ENCODE measurements around the gene TEX2. TPM values are rescaled to one million over a fixed set of nuclear protein-coding genes. Genes with fewer than 3 reads are reported as not detected.

The TEX2 gene
- total and polyA plus RNA-seq, 9 of the 15 experiments (the other 6 are each of a cell fraction or from before 2014, with no cell fraction given): 4.1 to 27.6 (median 19.3) TPM

GRCh38 chr17:64117981-64118979, 144.8 kb downstream of the TEX2 start:
- no peak overlapping the region for H3K4me3 ChIP-seq
- no peak for TF ChIP-seq TAF7 (tag; IDR thresholded peaks at IDR 0.05)
- 0 out of 2 replicates have a peak, but pooled peaks have one; percentile 55 for TF ChIP-seq DMBX1 (CRISPR knock-in tag; IDR thresholded peaks at IDR 0.05; ENCODE audit: borderline replicate concordance)
- 0 out of 2 replicates have a peak, but pooled peaks have one; percentile 7 for TF ChIP-seq PKNOX1 (IDR thresholded peaks at IDR 0.05)
- no peak for TF ChIP-seq GATAD2B (IDR thresholded peaks at IDR 0.05; ENCODE audit: borderline replicate concordance)
- no peak for TF ChIP-seq THRA (IDR thresholded peaks at IDR 0.05)
- TF ChIP-seq FOXM1 (IDR thresholded peaks at IDR 0.05; ENCODE audit: low read depth): no peak
- no peak for TF ChIP-seq FOXM1 (CRISPR knock-in tag; IDR thresholded peaks at IDR 0.05; ENCODE audit: low read depth)
- no peak for TF ChIP-seq ATF3 (IDR thresholded peaks at IDR 0.05)
- TF ChIP-seq ATF3 (CRISPR knock-in tag; conservative IDR thresholded peaks at IDR 0.05): no peak
- peak; percentile 49 to 85; a peak in 1 of 4 replicates for TF ChIP-seq UBTF (IDR thresholded peaks at IDR 0.05; ENCODE audit: borderline replicate concordance in 1 of 2, low read depth in 2 of 2, low read length in 2 of 2)
- TF ChIP-seq JUNB (CRISPR knock-in tag; conservative IDR thresholded peaks at IDR 0.05): no peak

More at GRCh38 chr17:64117981-64118979, 144.8 kb downstream of the TEX2 start:
- Histone ChIP-seq H3K79me2 (ENCODE audit: control insufficient read depth, insufficient read depth, low read length) (no peaks in the 10 kb centered on the region; the same call in 2 of the 3 replicates), H3K27ac (ENCODE audit: extremely low read depth, low read depth, low read length) (no peak overlapping the region), H3K4me1 (replicated peaks in 1 of 2; ENCODE audit: control insufficient read depth in 2 of 2, insufficient read depth in 2 of 2, low read length in 2 of 2) (peaks cover 6 to 8% of the 10 kb centered on the region in 2 experiments), H3K9ac (ENCODE audit: insufficient read depth in 1 of 2, low read depth in 2 of 2, low read length in 2 of 2) (peak overlapping the region in 1 of 2 experiments; percentile 0; a peak in 1 of 4 replicates), H3K36me3 (ENCODE audit: control insufficient read depth, insufficient read depth, low read length) (peaks cover 2% of the 10 kb centered on the region; the same call in 1 of the 3 replicates), H4K20me1 (replicated peaks; ENCODE audit: control insufficient read depth, insufficient read depth, low read length) (no peaks in the 10 kb centered on the region), H3K4me2 (ENCODE audit: insufficient read depth, low read length) (peak overlapping the region; percentile 27), H3K9me3 (replicated peaks; ENCODE audit: control insufficient read depth, insufficient read depth, low read depth, low read length) (no peaks in the 10 kb centered on the region), H3K27me3 (ENCODE audit: control insufficient read depth in 2 of 2, insufficient read depth in 2 of 2, low read length in 2 of 2) (no peaks in the 10 kb centered on the region), H3K9me1 (ENCODE audit: control insufficient read depth, insufficient read depth, low read length) (no peaks in the 10 kb centered on the region), H2AFZ (ENCODE audit: low read depth, low read length) (no peak overlapping the region)
- in situ Hi-C loops (cut with MboI) (no loop called here), intact Hi-C loops (cut with micrococcal nuclease) (no loop called here)
- FAIRE-seq (peak; percentile 82), DNase-seq (ENCODE audit: extremely low read depth in 1 of 4, low spot score in 3 of 4) (peak; percentile 48 to 67 (median 58)), ATAC-seq (peak; percentile 85)
- POLR2A ChIA-PET: interaction anchor here (0.5 to 1.9 kb wide), 15 partner anchors 8 to 496 kb away, joined by 3 to 10 read pairs (median 3); partner anchors contain the start of gene MAP3K3
- no TSS peak for BruUV-seq (replicated peaks)
- WGBS (ENCODE audit: insufficient coverage, low coverage, missing lambda C conversion rate): 55% methylated on average over 10 of the region's 10 CpGs
- CTCF ChIA-PET (ENCODE audit: low intra/inter-chr PET ratio): no interaction called here
